Measurements from ENCODE around the gene ADM5. TPM values are rescaled to one million over a fixed set of nuclear protein-coding genes. Genes with fewer than 3 reads are reported as not detected.

The ADM5 gene
- total and polyA plus RNA-seq, 2 donors (not counting 1 experiment from before 2014, with no cell fraction given), result 0.06 to 0.33 TPM

GRCh38 chr19:49690656-49691242 is 1.4 kb downstream of the ADM5 start, which contains the start of gene CPT1C:
TSS of gene CPT1C (plus strand) at chr19:49691116. CDS start at chr19:49692253, 1,137 bp downstream.
- peak within 1 kb of the TSS; percentile 77 for H2AFZ ChIP-seq (ENCODE audit: low read length)
- H3K4me2 ChIP-seq (ENCODE audit: extremely low read depth, insufficient read depth, low read length), result peak within 1 kb of the TSS; percentile 100
- no peaks in the 10 kb centered on the region for H3K27me3 ChIP-seq (ENCODE audit: control insufficient read depth, insufficient read depth, low read length)
- DNase-seq (ENCODE audit: low read depth in 2 of 2), result peak; percentile 71 to 73
- peaks cover 10% of the 10 kb centered on the region for H3K36me3 ChIP-seq (ENCODE audit: control insufficient read depth, insufficient read depth, low read length)
- no peaks in the 10 kb centered on the region for H4K20me1 ChIP-seq (ENCODE audit: control insufficient read depth, extremely low read depth, insufficient read depth, low read length)
- peak within 1 kb of the TSS; percentile 43 to 69 (median 64) for H3K4me3 ChIP-seq (replicated peaks in 1 of 4; ENCODE audit: control extremely low read depth in 1 of 4, insufficient read depth in 1 of 4, low read depth in 3 of 4, low read length in 4 of 4)
- H3K4me1 ChIP-seq (ENCODE audit: control insufficient read depth, extremely low read depth, insufficient read depth, low read length), result peaks cover 5% of the 10 kb centered on the region
- no peaks in the 10 kb centered on the region for H3K9me3 ChIP-seq (ENCODE audit: control insufficient read depth, insufficient read depth, low read depth, low read length)
- H3K79me2 ChIP-seq (ENCODE audit: control insufficient read depth, insufficient read depth, low read length), result no peaks in the 10 kb centered on the region
- TF ChIP-seq CTCF (conservative IDR thresholded peaks at IDR 0.05 in 1 of 2, IDR thresholded peaks at IDR 0.05 in 1 of 2; ENCODE audit: low read depth in 1 of 2, low read length in 2 of 2) (no peak), EZH2 (IDR thresholded peaks at IDR 0.05; ENCODE audit: low read length, missing control alignments) (no peak)
- peak within 1 kb of the TSS; percentile 61 for H3K27ac ChIP-seq (ENCODE audit: insufficient read depth, low read length)
- H3K9ac ChIP-seq (ENCODE audit: insufficient read depth, low read length), result peak within 1 kb of the TSS; percentile 55

- peak overlapping the region; percentile 77 for H2AFZ ChIP-seq (ENCODE audit: low read length)
- H3K27ac ChIP-seq (ENCODE audit: insufficient read depth, low read length), result no peak overlapping the region
- no peak overlapping the region for H3K9ac ChIP-seq (ENCODE audit: insufficient read depth, low read length)
- no peaks in the 10 kb centered on the region for H4K20me1 ChIP-seq (ENCODE audit: control insufficient read depth, extremely low read depth, insufficient read depth, low read length)
- H3K79me2 ChIP-seq (ENCODE audit: control insufficient read depth, insufficient read depth, low read length), result no peaks in the 10 kb centered on the region
- H3K4me3 ChIP-seq (replicated peaks in 1 of 4; ENCODE audit: control extremely low read depth in 1 of 4, insufficient read depth in 1 of 4, low read depth in 3 of 4, low read length in 4 of 4), result peak overlapping the region; percentile 43 to 69 (median 64)
- no peaks in the 10 kb centered on the region for H3K9me3 ChIP-seq (ENCODE audit: control insufficient read depth, insufficient read depth, low read depth, low read length)
- TF ChIP-seq CTCF (conservative IDR thresholded peaks at IDR 0.05 in 1 of 2, IDR thresholded peaks at IDR 0.05 in 1 of 2; ENCODE audit: low read depth in 1 of 2, low read length in 2 of 2) (no peak), EZH2 (IDR thresholded peaks at IDR 0.05; ENCODE audit: low read length, missing control alignments) (no peak)
- peak overlapping the region; percentile 100 for H3K4me2 ChIP-seq (ENCODE audit: extremely low read depth, insufficient read depth, low read length)
- DNase-seq (ENCODE audit: low read depth in 2 of 2), result peak; percentile 66 to 73
- H3K27me3 ChIP-seq (ENCODE audit: control insufficient read depth, insufficient read depth, low read length), result no peaks in the 10 kb centered on the region
- H3K36me3 ChIP-seq (ENCODE audit: control insufficient read depth, insufficient read depth, low read length), result peaks cover 3% of the 10 kb centered on the region
- peaks cover 5% of the 10 kb centered on the region for H3K4me1 ChIP-seq (ENCODE audit: control insufficient read depth, extremely low read depth, insufficient read depth, low read length)
Observed at GRCh38 chr19:49691243-49692146, 2.1 kb downstream of the ADM5 start.

- H3K27me3 ChIP-seq (ENCODE audit: control insufficient read depth, insufficient read depth, low read length), result no peaks in the 10 kb centered on the region
- no peak overlapping the region for H3K4me2 ChIP-seq (ENCODE audit: extremely low read depth, insufficient read depth, low read length)
- peaks cover 2% of the 10 kb centered on the region for H3K36me3 ChIP-seq (ENCODE audit: control insufficient read depth, insufficient read depth, low read length)
- H3K27ac ChIP-seq (ENCODE audit: insufficient read depth, low read length), result no peak overlapping the region
- no peak for DNase-seq (ENCODE audit: low read depth in 2 of 2)
- H3K9ac ChIP-seq (ENCODE audit: insufficient read depth, low read length), result no peak overlapping the region
- H4K20me1 ChIP-seq (ENCODE audit: control insufficient read depth, extremely low read depth, insufficient read depth, low read length), result no peaks in the 10 kb centered on the region
- H3K4me3 ChIP-seq (replicated peaks in 1 of 4; ENCODE audit: control extremely low read depth in 1 of 4, insufficient read depth in 1 of 4, low read depth in 3 of 4, low read length in 4 of 4), result peak overlapping the region in 1 of 4 experiments; percentile 64
- peaks cover 5% of the 10 kb centered on the region for H3K4me1 ChIP-seq (ENCODE audit: control insufficient read depth, extremely low read depth, insufficient read depth, low read length)
- H2AFZ ChIP-seq (ENCODE audit: low read length), result no peak overlapping the region
- no peaks in the 10 kb centered on the region for H3K79me2 ChIP-seq (ENCODE audit: control insufficient read depth, insufficient read depth, low read length)
- H3K9me3 ChIP-seq (ENCODE audit: control insufficient read depth, insufficient read depth, low read depth, low read length), result no peaks in the 10 kb centered on the region
- TF ChIP-seq EZH2 (IDR thresholded peaks at IDR 0.05; ENCODE audit: low read length, missing control alignments) (no peak), CTCF (conservative IDR thresholded peaks at IDR 0.05 in 1 of 2, IDR thresholded peaks at IDR 0.05 in 1 of 2; ENCODE audit: low read depth in 1 of 2, low read length in 2 of 2) (no peak)
Observed at GRCh38 chr19:49692147-49692506, 2.7 kb downstream of the ADM5 start.

Data from fibroblast of lung (primary cell).